HG03097 (cell line): ENCODE results near the gene FAM81A.
"Not testable (repeated sequence)": the region's sequence is repeated elsewhere in the genome, so short reads cannot be mapped to it uniquely, and the experiment has no call there.

Source experiments
- ATAC-seq: cut with Tn5 transposase; IDR thresholded peaks from one replicate; pipeline ENCODE4 v1.9.1; 2021; ENCODE audit not compliant: unreplicated experiment, low FRiP score

FAM81A gene

DNA sequence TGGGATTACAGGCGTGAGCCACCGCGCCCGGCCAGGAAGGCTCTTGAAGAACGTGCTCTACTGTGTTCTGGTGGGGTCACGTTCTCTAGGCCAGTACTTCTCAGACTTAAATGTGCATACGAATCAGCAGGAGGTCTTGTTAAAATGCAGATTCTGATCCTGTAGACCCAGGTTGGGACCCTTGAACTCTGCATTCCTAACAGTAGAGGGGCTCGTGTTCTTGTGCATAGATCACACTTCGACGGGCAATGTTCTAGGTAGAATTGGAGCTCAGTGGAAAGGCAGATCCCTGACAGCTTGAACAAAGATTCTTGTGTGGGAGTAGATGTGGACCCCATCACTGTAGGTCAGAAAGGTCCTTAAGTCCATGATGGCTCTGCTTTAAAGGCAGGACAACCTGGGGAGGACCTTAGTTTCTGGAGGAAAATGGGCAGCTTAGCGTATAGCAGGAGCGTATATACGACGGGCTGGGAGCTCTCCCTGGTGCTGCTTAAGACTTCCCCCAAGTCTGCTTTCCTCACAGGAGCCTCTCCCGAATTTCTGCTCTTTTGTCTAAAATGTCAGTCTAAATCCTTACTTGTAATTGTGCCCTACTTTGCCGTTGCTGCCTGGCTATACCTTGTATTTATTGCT is 16.9 kb upstream of the FAM81A start:
- no peak for ATAC-seq

DNA sequence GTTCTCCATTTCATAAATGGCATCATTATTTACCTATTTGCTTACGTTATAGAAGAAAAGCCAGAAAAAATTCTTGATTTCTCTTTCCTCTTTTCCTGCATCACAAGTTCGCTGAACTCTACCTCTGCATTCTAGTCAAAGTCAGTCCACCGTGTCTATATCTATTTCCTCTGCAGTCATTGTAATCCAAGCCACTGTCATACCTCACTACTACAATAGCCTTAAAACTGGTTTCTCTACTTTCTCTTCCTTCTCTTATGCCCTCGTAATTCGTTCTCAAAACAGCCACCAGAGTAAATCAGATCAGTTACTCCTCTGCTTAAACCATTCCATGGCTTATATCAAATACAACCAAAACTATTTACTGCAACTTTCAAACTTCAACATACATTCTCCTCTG is 13.4 kb upstream of the FAM81A start:
- ATAC-seq, result no peak

DNA sequence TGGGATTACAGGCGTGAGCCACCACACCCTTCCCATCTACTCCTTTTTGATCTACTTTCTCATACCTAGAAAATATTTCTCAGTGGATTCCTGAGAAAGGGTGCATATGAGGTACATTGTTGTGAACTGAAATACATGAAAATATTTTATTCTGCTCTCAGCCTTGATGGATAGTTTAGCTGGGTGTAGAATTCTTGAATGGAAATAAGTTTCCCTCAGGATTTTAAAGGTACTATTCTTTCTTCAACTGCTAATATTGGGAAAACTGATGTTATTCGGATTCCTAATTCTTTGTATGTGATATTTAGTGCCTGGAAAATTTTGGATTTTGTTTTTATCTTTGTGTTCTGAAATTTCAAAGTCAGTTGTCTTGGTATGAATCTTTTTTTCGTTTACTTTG is 9.1 kb upstream of the FAM81A start:
- ATAC-seq, result not testable (repeated sequence)

DNA sequence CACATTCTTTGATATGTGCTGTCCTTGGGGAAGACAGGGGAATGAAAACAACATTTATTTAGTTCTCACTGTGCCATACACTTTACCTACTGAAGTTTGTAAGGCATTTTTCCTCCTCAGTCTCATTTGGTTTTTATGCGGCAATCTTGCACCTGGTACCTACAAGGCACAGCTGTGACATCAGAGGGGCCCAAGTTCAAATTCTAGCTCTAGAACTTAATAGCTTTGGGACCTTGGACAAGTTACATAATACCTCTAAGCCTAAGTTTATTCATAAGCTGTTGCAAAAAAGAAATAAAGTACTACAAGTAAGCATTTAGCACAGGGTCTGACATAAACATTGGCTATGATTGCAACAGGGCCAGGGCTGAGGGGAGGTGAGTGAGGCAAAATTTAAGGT is 5.6 kb upstream of the FAM81A start:
- ATAC-seq, result no peak

DNA sequence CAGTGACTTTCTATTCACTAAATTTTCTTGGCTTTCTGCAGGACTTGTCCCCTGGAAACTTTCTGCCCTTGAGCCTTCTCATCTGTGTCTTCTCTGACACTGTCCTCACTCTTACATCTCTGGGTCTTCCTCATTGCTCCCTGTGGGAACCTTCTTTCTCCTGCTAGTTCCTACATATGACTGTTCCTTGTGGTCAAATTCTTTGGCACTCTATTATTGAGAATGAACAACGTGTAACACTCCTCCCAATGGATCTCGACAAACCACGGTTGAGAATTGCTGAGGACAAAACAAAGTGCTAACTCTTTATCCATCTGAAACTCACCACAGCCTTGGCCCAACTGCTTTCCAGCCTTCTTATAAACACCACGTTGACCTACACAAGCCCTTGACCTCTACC is 3.5 kb upstream of the FAM81A start:
- ATAC-seq, result no peak

DNA sequence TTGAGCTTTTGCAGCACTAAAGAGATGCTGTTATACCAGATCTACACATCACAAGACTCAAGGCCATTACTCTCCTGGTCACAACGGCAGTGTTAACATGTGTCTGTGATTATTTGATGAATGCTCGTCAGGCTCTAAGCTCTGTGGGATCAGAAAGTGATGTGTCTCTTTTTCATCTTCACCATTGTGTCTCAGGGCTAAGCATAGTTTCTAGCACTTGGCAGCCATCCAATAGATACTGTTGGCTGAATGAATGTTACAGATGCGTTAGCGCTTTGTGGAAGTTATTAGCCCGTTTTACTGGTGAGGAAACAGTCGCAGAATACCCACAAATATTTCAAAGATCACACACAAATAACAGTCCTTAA is 1.2 kb upstream of the FAM81A start:
- no peak for ATAC-seq

DNA sequence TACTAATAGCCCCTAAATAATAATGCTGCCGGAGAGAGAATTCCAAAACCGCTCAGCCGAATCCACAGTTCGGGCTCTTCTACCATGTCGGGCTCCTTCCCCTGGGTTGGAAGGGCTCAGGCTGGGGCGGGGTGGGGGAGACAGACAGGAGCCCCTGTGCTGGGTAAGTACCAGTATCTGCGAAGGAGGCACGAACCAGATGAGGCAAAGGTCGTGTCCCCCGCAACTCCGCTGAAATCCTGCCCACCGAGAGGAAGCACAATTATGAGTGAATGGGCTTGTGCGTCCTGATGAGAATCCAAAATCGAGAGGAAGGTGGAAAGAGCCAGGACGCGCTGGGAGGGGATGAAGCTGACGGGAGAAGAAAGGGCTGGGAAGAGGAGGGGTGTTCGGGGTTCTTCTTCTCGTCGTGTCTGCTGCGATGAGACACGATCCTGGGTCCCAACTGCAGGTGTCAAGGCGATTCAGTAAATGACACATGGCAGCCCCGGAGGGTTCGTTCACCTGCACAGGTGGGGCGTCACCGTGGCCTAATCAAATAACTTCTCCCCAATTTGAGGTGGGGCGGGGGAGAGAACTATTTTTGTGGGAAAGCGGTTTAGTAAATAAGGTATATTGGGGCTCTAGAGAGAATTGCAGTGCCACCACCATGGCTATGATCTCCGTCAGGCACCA is 707 bp upstream of the FAM81A start:
- no peak for ATAC-seq

DNA sequence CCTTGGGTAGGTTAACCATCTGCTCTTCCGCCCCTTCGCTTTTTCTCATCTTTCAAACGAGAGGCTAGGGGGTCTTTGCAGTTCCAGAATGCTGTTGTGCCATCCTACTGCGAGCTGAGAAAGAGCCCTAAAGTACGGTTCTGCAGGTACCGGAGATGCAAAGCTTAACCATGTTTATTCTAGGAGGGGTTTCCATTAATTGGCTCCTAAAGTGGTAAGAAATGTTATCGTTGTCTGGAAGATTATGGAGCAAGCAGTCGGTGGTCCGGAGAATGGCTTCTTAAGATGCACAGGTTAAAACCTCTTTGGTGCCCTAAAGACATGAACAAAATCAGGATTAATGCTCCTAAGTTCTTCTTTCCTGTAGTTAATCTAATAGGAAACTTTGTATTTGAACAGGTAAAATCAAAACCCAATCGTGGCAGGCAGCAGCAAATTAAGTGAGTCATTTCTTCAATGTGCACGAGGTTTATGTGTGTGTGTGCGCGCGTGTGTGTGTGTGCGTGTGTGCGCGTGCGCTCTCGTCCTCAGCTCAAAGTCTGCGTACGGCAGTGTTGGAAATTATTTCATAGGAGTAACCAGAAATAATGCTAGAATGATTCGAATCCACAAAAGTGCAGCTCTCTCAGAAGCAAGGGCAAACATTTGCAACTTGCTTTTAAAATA is 772 bp downstream of the FAM81A start:
- no peak for ATAC-seq

DNA sequence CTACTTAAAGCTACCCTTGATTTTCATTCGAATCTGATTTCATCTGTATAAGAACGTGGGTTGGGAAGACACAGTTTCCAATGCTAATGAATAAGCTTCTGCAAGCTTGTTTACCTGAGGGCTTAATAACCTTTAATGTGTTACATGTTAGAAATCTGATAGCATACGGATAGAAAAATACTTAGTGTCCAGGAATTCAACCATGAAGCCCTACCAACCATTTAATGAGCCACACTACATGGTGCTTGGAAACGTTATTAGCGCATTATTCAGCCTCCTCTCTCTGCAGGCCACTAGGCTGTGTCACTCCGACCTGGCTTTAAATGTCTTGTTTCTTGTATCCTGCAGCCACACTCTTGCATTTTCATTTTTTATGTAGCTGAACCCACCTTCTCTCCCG is 1.6 kb downstream of the FAM81A start:
- no peak for ATAC-seq

DNA sequence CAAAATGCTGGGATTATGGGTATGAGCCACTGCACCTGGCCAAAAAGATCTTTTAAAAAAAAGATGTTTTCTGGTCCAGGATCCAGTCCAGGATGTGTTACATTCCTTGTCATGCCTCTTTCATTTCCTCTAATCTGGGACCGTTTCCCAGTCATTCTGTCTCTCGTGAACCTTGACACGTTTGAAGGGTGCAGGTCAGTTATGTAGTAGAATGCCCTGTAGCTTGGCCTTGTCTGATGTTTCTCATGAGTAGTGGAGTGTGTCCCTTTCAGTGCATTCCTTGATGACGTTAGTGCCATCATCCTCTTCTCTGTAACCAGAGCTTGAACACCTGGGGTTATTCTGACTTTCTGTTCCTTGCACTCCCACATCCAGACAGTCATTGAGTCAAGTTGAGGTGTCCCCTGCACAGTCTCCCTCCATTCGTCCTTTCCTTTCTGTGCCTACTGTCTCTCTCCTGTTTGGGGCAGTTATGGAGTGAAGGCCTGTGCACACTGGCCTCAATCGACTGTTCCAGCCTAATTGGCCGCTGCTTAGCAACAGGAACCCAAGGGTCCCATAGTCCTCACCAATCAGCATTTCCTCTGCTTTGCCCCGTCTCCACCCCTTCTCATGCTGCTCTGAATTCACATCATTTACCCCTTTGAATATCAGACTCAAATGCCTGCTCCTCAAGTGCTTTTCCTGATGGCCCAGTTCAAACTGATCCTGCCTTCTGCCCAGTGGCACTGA is 5.5 kb downstream of the FAM81A start:
- ATAC-seq, result no peak

DNA sequence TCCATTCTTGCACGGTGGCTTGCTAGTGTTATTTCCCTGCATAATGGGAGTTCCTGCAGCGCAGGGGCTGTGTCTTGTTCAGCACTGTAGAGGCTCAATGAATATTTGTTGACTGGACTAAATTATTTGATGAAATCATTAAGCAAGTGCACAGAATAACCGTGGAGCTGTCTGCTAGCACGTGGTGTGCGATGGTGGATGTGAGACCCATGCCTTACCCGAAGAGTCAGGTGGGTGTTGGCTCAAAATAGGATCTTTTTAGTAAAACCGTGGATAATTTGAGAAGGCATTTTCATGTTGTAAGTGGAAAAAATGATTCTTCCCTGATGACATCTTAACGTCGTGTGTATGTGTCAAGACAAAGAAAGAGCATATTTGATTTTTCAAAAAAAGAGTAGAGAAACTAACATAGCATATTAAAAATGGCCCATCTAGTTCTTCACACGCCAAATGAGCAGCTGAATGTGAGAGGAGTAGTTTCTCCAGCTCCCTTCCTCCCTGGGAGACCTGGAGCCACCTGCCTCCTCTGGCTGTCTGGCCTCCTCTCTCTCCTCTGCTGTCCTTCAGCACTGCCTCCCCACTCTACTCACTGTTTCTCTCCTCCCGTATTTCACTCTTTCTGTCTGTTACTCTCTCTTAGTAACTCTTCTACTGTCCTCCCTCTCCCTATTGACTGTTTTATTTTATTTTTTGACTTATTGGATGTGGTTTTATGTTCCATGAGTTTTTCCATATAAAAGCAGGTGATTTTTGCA is 6.3 kb downstream of the FAM81A start:
- no peak for ATAC-seq

DNA sequence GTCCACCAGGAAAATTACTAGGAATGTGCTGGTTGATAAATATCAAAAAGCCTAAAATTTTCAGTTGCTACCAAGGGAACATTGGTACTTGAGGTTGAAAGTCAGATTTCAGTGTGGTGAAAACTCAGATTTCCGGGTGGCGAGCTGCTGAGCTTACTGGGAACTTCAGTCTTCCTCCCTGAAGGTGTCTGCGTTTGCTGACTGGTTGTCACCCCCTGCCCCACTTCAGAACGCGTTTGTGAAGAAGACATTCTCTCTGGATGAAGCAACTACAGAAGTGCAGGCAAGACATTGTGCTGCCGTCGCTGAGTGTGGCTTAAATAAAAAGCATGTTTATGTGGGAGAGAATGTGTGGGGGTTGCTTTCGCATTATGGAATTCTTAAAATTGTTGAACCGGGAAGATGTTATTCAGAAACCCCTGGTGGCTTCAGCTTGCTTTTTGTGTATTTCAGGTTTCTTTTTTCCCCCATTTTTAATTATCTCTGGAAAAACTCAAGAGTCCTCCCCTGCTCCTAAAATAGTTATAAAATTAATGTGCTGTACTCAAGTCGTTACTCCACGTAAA is 7.1 kb downstream of the FAM81A start:
- ATAC-seq, result no peak

DNA sequence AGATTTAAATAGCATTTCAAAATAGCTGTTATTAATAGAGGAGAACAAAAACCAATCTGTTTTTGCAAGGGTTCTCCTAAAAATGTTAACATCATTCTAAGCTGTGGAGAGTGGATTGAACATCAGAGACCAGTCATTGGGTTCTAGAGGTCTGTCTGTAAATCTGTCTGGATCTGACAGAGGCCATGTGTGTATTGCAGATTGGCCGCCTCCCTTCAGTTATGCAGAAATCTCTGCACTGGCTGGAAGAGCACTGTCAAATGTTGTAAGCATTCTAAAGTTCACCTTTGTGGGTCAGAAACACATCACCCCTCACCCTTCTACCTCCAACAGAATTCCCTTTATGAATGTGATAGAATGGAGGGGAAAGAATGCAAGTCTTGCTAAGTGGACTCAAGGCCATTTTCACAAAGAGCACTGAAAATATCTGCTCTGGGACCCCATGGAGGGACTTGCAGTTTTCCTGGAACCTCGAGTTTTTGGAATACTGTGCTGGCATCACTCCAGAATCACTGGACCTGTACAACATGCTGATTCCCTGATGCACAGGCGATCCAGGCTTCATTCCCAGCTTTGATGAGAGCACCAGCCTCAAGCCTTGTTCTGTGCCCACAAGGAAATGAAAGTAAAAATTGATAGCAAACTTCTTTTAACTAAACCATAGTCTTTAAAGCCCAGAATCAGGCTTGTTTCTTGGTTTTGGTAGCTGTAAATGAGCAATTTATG is 8.4 kb downstream of the FAM81A start:
- no peak for ATAC-seq

DNA sequence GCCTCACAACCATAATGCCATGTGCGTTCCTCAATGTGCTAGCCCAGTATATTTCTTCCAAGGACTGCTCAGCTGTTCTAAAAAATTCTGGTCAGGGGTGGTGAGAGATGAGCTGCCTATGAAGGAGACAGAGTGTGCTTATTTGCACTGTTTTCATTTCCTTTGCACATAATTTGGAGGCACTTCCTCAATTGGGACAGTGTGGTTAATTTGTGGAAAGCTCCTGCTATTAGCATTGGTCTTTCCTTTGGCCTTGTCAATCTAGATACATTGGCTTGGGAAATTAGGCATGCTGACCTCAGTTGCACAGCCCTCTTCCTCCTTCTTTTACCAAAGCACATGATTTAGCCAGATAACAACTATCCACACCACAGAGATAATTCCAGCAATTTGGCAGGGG is 9.4 kb downstream of the FAM81A start:
- ATAC-seq, result no peak

DNA sequence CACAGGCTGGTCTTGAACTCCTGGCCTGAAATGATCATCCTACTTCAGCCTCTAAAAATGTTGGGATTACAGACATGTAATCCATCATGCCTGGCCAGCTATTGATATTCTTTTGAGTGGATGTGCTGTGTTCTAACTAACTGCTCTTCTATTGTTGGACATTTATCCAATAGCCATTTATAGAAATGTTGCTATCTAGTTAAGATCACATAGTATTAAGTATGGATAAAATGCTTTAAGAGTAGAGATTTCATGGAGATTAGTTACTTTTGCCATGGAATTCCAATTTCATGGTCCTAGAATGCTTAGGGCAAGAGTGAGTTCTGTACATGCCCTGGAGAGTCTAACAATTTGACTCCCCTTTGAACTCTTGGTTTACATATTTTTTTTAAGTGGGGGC is 10.9 kb downstream of the FAM81A start:
- no peak for ATAC-seq

DNA sequence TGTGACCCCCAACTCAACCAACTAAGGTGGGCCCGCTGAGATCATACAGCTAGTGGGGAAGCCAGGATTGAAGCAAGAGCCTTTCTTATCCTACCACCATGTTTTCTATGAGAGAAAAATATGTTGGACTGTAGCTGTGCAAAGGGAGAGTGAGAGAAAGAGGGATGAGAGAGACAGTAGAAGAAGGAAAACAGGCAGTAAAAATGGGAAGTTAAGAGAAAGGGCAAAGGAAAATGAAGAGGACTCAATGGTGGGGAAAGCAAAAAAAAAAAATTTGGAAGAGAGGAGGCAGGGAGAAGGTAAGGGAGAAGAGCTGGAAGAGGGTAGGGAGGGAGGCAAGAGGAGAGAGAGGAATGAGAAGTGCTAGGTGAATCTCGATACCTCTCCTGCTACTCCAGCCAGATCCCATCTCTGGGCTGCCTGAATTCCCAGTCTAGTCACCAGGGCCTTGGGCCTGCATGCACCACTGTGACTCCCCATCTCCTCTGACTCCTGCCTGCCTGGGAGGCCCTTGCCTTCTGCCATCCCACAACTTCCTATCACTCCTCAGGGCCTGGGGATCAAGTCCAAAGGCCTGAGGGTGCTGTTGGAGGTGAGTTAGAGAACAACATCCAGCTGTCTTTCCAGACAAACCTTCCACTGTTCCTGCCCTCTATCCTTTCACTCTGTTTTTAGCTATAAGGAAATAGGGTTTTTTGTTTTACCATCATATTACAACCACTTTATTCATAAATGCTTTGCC is 15.7 kb downstream of the FAM81A start:
- no peak for ATAC-seq

DNA sequence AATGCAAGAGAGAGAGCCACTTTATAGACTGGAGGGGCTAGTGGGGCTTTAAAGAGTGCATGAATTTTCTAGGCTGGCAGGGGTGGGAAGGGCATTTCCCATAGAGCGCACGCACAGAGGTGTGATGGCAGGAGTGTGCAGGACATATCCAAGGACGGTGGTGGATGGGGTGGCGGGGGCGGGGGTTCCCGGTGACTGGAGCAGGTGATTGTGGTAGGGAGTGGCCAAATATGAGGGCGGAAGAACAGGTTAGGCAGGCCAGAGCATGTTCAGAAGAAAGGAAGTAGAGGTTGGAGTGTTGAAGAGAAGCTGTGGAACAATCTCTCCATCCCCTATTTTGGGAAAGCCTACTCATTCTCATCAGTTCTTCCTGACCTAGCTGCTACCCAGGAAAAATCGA is 18.1 kb downstream of the FAM81A start:
- no peak for ATAC-seq

DNA sequence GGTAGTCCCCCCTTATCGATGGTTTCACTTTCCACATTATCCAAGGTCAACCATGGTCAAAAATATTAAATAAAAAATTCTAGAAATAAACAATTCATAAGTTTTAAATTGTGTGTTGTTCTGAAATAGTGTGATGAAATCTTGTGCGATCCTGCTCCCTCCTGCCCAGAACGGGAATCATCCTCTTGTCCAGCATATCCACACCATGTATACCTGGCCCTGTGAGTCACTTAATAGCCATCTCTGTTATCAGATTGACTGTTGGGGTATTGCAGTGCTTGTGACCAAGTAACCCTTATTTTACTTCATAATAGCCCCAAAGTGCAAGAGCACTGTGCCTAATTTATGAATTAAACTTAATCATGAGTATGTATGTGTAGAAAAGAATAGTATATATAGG is 19.1 kb downstream of the FAM81A start:
- no peak for ATAC-seq

DNA sequence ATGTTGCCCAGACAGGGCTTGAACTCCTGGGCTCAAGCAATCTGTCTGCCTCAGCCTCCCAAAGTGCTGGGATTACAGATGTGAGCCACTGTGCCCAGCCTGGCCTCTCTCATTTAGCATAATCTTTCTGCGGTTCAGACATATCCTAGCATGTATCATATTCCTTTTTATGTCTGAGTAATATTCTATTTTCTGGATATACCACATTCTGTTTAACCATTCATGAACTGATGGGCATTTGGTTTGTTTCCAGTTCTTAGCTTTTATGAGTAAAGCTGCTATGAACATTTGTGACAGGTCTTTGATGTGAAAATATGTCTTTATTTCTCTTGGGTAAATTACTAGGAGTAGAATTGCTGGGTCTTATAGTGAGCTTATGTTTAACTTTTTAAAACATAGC is 23.5 kb downstream of the FAM81A start:
- no peak for ATAC-seq
